H7 (cell line): ENCODE measurements around the gene ZDHHC8. TPM values are rescaled to one million over a fixed set of nuclear protein-coding genes. Genes with fewer than 3 reads are reported as not detected.
A peak's percentile ranks its signal among the peaks of the same experiment; 100 is the strongest.

Experiments
- DNase-seq: peaks from one replicate; pipeline ENCODE4 v3.0.0; 2012
- H3K27me3 ChIP-seq: 2 replicates; pipeline ENCODE4 v1.6.0; 2011; ENCODE audit warnings: mild to moderate bottlenecking, low read length; ENCODE audit not compliant: control insufficient read depth, insufficient read depth
- H3K36me3 ChIP-seq: replicated peaks from 2 replicates; pipeline ENCODE4 v1.5.1; 2011; ENCODE audit warnings: low read length; ENCODE audit not compliant: control insufficient read depth, insufficient read depth
- H3K4me3 ChIP-seq: 2 replicates; pipeline ENCODE4 v1.5.1; 2011; ENCODE audit warnings: low read depth, mild to moderate bottlenecking, control low read depth, low read length, moderate library complexity; ENCODE audit not compliant: insufficient read depth
- total RNA-seq: library from RNA; depleted of rRNA; stranded (reverse); fragments of >200 nt; shearing (Covaris generic); gene quantifications from 2 replicates; pipeline ENCODE4 v1.2.3, GENCODE V29; 2014

The ZDHHC8 gene
- total RNA-seq, 1 experiment from 2014 or later: 16.6 TPM

- H3K4me3 ChIP-seq: no peak overlapping the region
- no peaks in the 10 kb centered on the region for H3K36me3 ChIP-seq
- H3K27me3 ChIP-seq: no peaks in the 10 kb centered on the region
- DNase-seq: no peak
Observed at GRCh38 chr22:20183823-20184222, 52.2 kb downstream of the ZDHHC8 start.

- no peaks in the 10 kb centered on the region for H3K27me3 ChIP-seq
- no peak for DNase-seq
- no peak overlapping the region for H3K4me3 ChIP-seq
- no peaks in the 10 kb centered on the region for H3K36me3 ChIP-seq
Observed at GRCh38 chr22:20184501-20185165, 53.0 kb downstream of the ZDHHC8 start.

- H3K4me3 ChIP-seq: no peak overlapping the region
- H3K36me3 ChIP-seq: no peaks in the 10 kb centered on the region
- DNase-seq: no peak
- H3K27me3 ChIP-seq: no peaks in the 10 kb centered on the region
Observed at GRCh38 chr22:20185750-20186149, 54.1 kb downstream of the ZDHHC8 start.

- Histone ChIP-seq H3K4me3 (no peak overlapping the region), H3K36me3 (no peaks in the 10 kb centered on the region), H3K27me3 (no peaks in the 10 kb centered on the region)
- DNase-seq: peak; percentile 97
Observed at GRCh38 chr22:20186183-20186870, 54.7 kb downstream of the ZDHHC8 start.

GRCh38 chr22:20186871-20187546, 55.4 kb downstream of the ZDHHC8 start:
- Histone ChIP-seq H3K4me3 (no peak overlapping the region), H3K27me3 (no peaks in the 10 kb centered on the region)
- no peak for DNase-seq

GRCh38 chr22:20187777-20188566, 56.4 kb downstream of the ZDHHC8 start:
- no peaks in the 10 kb centered on the region for H3K27me3 ChIP-seq
- DNase-seq: no peak
- H3K36me3 ChIP-seq: no peaks in the 10 kb centered on the region
- H3K4me3 ChIP-seq: no peak overlapping the region

More at GRCh38 chr22:20186871-20187546, 55.4 kb downstream of the ZDHHC8 start:
- H3K36me3 ChIP-seq: no peaks in the 10 kb centered on the region

- no peak for DNase-seq
Observed at GRCh38 chr22:20188567-20188877, 56.9 kb downstream of the ZDHHC8 start.

GRCh38 chr22:20191000-20191515, 59.5 kb downstream of the ZDHHC8 start:
- no peak for DNase-seq
- no peak overlapping the region for H3K4me3 ChIP-seq
- no peaks in the 10 kb centered on the region for H3K27me3 ChIP-seq
- H3K36me3 ChIP-seq: no peaks in the 10 kb centered on the region

More at GRCh38 chr22:20188567-20188877, 56.9 kb downstream of the ZDHHC8 start:
- Histone ChIP-seq H3K36me3 (no peaks in the 10 kb centered on the region), H3K4me3 (no peak overlapping the region), H3K27me3 (no peaks in the 10 kb centered on the region)

GRCh38 chr22:20191803-20192202, 60.2 kb downstream of the ZDHHC8 start:
- H3K4me3 ChIP-seq: no peak overlapping the region
- no peaks in the 10 kb centered on the region for H3K27me3 ChIP-seq
- no peaks in the 10 kb centered on the region for H3K36me3 ChIP-seq
- DNase-seq: no peak

GRCh38 chr22:20192293-20192971, 60.8 kb downstream of the ZDHHC8 start:
- H3K27me3 ChIP-seq: no peaks in the 10 kb centered on the region
- no peaks in the 10 kb centered on the region for H3K36me3 ChIP-seq
- no peak for DNase-seq
- H3K4me3 ChIP-seq: no peak overlapping the region

GRCh38 chr22:20192972-20193760, 61.6 kb downstream of the ZDHHC8 start:
- no peaks in the 10 kb centered on the region for H3K36me3 ChIP-seq
- DNase-seq: peak; percentile 85
- no peaks in the 10 kb centered on the region for H3K27me3 ChIP-seq
- no peak overlapping the region for H3K4me3 ChIP-seq

- DNase-seq: no peak
- Histone ChIP-seq H3K27me3 (no peaks in the 10 kb centered on the region), H3K36me3 (no peaks in the 10 kb centered on the region), H3K4me3 (no peak overlapping the region)
Observed at GRCh38 chr22:20193761-20194494, 62.3 kb downstream of the ZDHHC8 start.
